ENCODE results near the gene SLC16A13.

- no peak for TF ChIP-seq CTCF (IDR thresholded peaks at IDR 0.05)
- TF ChIP-seq EZH2 (IDR thresholded peaks at IDR 0.05; ENCODE audit: borderline replicate concordance, insufficient read depth, low read depth, low read length, poor library complexity, severe bottlenecking): no peak
Measured at GRCh38 chr17:7068268-7068667, 32.5 kb downstream of the SLC16A13 start.

Data from B cell (primary cell).